Chondrocyte (in vitro differentiated cells): Measurements from ENCODE around the gene EIF4EBP3. TPM values are rescaled to one million over a fixed set of nuclear protein-coding genes. Genes with fewer than 3 reads are reported as not detected.
"Not testable (repeated sequence)": the region's sequence is repeated elsewhere in the genome, so short reads cannot be mapped to it uniquely, and the experiment has no call there.

Source experiments
- DNase-seq: peaks from one replicate; pipeline ENCODE4 v3.0.0; 2021; ENCODE audit warnings: mixed read lengths, low spot score
- H3K27ac Mint-ChIP-seq: one replicate; pipeline ENCODE4 v1.8.0; 2021; ENCODE audit warnings: mild to moderate bottlenecking, moderate library complexity, mixed read lengths; ENCODE audit not compliant: unreplicated experiment
- H3K27me3 Mint-ChIP-seq: 2 replicates; pipeline ENCODE4 v1.8.0; 2021; ENCODE audit warnings: low read depth, mixed read lengths
- H3K36me3 Mint-ChIP-seq: 2 replicates; pipeline ENCODE4 v1.8.0; 2021; ENCODE audit warnings: low read depth, mixed read lengths
- H3K4me1 Mint-ChIP-seq: 2 replicates; pipeline ENCODE4 v1.8.0; 2021; ENCODE audit warnings: low read depth, mild to moderate bottlenecking, mixed read lengths
- H3K4me3 Mint-ChIP-seq: one replicate; pipeline ENCODE4 v1.8.0; 2021; ENCODE audit warnings: mild to moderate bottlenecking, moderate library complexity, mixed read lengths; ENCODE audit not compliant: unreplicated experiment
- H3K9me3 Mint-ChIP-seq: 2 replicates; pipeline ENCODE4 v1.8.0; 2021; ENCODE audit warnings: low read depth, mixed read lengths
- total RNA-seq: library from RNA; stranded (reverse); gene quantifications from 3 replicates; pipeline ENCODE4 v1.2.1, GENCODE V29; 2021
- TF ChIP-seq, protein P1 (sequence below): fragments of 200-600 bp; sonication (generic); IDR thresholded peaks from 2 replicates; pipeline ENCODE4 v1.5.0; 2021; ENCODE audit warnings: antibody characterized with exemption, mild to moderate bottlenecking, moderate library complexity

EIF4EBP3 gene
- total RNA-seq, 1 donor from 2014 or later = 6.2 TPM

DNA sequence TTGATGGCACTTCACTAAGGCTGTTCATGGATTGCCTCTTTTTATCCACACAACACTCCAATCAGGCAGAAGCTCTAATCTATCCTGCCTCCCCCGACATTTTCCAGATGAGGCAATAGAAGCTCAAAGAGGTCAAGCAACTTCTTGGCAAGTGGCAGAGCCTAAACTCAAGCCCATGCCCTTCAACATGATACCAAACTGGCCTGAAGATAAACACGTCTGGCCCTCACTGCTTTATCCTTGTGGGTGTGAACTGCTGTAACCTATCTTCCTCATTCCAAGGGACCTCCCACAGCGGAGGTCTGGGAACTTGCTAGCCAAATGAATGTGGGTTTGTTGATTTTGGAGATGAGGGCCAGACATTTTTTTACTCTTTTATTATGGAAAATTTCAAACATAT lies 26.7 kb downstream of the EIF4EBP3 start:
- no peak for DNase-seq
- no peaks in the 10 kb centered on the region for H3K27me3 Mint-ChIP-seq
- no peaks in the 10 kb centered on the region for H3K9me3 Mint-ChIP-seq
- H3K36me3 Mint-ChIP-seq = no peaks in the 10 kb centered on the region
- H3K4me3 Mint-ChIP-seq = no peak overlapping the region
- H3K27ac Mint-ChIP-seq = peak overlapping the region; percentile 74
- TF ChIP-seq, protein P1, sequence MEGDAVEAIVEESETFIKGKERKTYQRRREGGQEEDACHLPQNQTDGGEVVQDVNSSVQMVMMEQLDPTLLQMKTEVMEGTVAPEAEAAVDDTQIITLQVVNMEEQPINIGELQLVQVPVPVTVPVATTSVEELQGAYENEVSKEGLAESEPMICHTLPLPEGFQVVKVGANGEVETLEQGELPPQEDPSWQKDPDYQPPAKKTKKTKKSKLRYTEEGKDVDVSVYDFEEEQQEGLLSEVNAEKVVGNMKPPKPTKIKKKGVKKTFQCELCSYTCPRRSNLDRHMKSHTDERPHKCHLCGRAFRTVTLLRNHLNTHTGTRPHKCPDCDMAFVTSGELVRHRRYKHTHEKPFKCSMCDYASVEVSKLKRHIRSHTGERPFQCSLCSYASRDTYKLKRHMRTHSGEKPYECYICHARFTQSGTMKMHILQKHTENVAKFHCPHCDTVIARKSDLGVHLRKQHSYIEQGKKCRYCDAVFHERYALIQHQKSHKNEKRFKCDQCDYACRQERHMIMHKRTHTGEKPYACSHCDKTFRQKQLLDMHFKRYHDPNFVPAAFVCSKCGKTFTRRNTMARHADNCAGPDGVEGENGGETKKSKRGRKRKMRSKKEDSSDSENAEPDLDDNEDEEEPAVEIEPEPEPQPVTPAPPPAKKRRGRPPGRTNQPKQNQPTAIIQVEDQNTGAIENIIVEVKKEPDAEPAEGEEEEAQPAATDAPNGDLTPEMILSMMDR = no peak
- H3K4me1 Mint-ChIP-seq = peaks cover 30% of the 10 kb centered on the region

DNA sequence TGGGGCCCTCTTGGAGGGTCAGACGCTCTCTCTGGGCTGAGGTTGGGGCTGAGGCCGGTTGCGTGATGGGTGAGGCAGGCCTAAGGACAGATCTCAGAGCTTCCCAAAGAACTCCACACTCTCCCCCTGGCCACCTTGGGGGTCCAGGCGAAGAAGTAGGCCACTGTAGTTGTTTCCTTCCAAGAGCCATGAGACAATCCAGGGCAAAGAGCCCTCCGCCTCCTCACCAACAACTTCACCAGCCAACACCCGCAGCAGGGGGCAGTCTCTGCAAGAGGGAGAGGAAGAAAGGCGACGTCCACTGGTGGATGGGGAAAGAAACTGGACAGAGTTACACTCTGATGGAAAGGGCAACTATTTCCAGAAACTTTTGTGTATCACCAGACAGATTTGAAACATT lies 27.8 kb downstream of the EIF4EBP3 start:
- H3K9me3 Mint-ChIP-seq = no peaks in the 10 kb centered on the region
- DNase-seq = no peak
- H3K36me3 Mint-ChIP-seq = no peaks in the 10 kb centered on the region
- peaks cover 30% of the 10 kb centered on the region for H3K4me1 Mint-ChIP-seq
- H3K4me3 Mint-ChIP-seq = no peak overlapping the region
- no peak overlapping the region for H3K27ac Mint-ChIP-seq
- no peaks in the 10 kb centered on the region for H3K27me3 Mint-ChIP-seq
- TF ChIP-seq, protein P1 = peak; percentile 33

DNA sequence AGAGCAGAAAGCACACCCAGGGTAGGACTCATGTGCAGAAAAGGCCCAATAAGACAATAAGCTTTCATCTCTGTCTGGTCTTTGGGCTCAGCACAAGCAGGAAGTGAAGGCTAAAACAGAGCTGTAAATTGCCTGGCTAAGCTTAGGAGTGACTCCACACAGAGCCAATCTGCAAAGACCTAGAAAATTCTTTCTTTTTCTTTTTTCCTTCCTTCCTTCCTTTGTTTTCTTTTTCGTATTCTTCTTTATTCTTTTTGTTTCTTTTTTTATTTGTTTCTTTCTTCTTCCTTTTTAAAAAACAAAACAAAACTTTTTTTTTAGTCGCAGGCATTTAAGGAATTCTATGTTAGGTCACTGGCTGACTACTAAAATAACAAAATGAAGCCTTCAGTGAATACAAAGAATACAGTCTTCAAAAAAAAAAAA lies 29.3 kb downstream of the EIF4EBP3 start:
- DNase-seq = no peak
- Mint-ChIP-seq H3K27ac (peak overlapping the region; percentile 85), H3K9me3 (no peaks in the 10 kb centered on the region), H3K4me3 (no peak overlapping the region), H3K4me1 (peaks cover 30% of the 10 kb centered on the region), H3K36me3 (no peaks in the 10 kb centered on the region), H3K27me3 (peaks cover 3% of the 10 kb centered on the region)
- TF ChIP-seq, protein P1 = no peak

DNA sequence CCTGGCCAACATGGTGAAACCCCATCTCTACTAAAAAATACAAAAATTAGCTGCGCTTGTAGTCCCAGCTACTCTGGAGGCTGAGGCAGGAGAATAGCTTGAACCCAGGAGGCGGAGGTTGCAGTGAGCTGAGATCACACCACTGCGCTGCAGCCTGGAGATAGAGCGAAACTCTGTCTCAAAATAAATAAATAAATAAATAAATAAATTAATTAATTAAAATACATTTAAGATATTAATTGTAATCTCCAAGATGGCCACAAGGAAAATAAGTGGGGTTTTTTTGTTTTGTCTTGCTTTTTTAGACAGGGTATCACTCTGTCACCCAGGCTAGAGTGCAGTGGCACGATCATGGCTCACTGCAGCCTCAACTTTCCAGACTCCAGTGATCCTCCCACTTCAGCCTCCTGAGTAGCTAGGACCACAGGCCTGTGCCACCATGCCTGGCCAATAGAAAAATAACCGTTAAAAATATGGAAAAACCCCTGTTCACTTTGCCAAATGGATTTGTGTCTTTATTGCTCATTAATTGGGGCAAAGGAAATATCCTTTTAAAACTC lies 31.8 kb downstream of the EIF4EBP3 start:
- H3K36me3 Mint-ChIP-seq, H3K27me3 Mint-ChIP-seq, DNase-seq, H3K27ac Mint-ChIP-seq, H3K4me3 Mint-ChIP-seq: not testable (repeated sequence)
- Mint-ChIP-seq H3K4me1 (peaks cover 24% of the 10 kb centered on the region), H3K9me3 (peaks cover 13% of the 10 kb centered on the region)

DNA sequence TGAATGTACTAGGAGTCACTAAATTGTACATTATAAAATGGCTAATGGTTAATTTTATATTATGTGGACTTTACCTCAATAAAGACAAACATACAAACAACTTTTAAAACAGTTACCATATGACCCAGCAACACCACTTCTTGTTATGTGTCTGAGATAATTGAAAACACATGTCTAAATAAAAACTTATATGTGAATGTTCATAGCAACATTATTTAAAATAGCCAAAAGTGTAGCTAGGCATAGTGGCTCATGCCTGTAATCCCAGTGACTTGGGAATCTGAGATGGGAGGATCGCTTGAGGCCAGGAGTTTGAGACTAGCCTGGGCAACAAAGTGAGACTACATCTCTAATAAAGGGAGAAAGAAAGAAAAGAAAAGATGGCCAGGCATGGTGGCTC lies 40.0 kb downstream of the EIF4EBP3 start:
- Mint-ChIP-seq H3K27ac (no peak overlapping the region), H3K4me3 (no peak overlapping the region), H3K36me3 (peaks cover 2% of the 10 kb centered on the region), H3K9me3 (peaks cover 15% of the 10 kb centered on the region), H3K4me1 (peaks cover 25% of the 10 kb centered on the region), H3K27me3 (no peaks in the 10 kb centered on the region)
- TF ChIP-seq, protein P1 = no peak
- DNase-seq = no peak
